H1 (cell line): ENCODE results near the gene BTAF1. TPM values are rescaled to one million over a fixed set of nuclear protein-coding genes. Genes with fewer than 3 reads are reported as not detected.

Experiments
- CTCF ChIA-PET: fragments of 300-600 bp; sonication (Branson Sonifier 250); formaldehyde crosslinking; loops from one replicate; lab custom pipeline; 2021; ENCODE audit not compliant: partially characterized antibody; lab: Charles Lee
- POLR2A ChIA-PET: fragments of 300-600 bp; sonication (Branson Sonifier 250); formaldehyde crosslinking; loops from one replicate; lab custom pipeline; 2021; ENCODE audit warnings: inconsistent platforms; ENCODE audit not compliant: partially characterized antibody; lab: Charles Lee
- DNase-seq, 2 experiments: peaks; one replicate each; pipeline versions ENCODE4 v3.0.0 to v3.0.0-alpha.2; 2010 to 2022; ENCODE audit warnings: low spot score in 2 of 2, low read depth in 1 of 2, mixed read lengths in 1 of 2
- FAIRE-seq: peaks from 2 replicates; lab custom pipeline; 2011; peaks lifted over from hg19 to GRCh38; lab: Jason Lieb, UNC
- H2AFZ ChIP-seq: 2 replicates; pipeline ENCODE4 v1.8.1; 2012; ENCODE audit warnings: low read length, inconsistent platforms
- H2AK5ac ChIP-seq: 2 replicates; pipeline ENCODE4 v1.6.1; 2013; ENCODE audit warnings: low read depth, low read length
- H2BK120ac ChIP-seq: replicated peaks from 2 replicates; pipeline ENCODE3; 2013; ENCODE audit warnings: low read depth, low read length, inconsistent platforms
- H2BK12ac ChIP-seq: 2 replicates; pipeline ENCODE4 v1.6.1; 2013; ENCODE audit warnings: low read depth, low read length
- H2BK15ac ChIP-seq: 2 replicates; pipeline ENCODE4 v1.6.1; 2013; ENCODE audit warnings: low read length
- H2BK20ac ChIP-seq: 2 replicates; pipeline ENCODE4 v1.6.1; 2013; ENCODE audit warnings: low read length
- H2BK5ac ChIP-seq: 2 replicates; pipeline ENCODE4 v1.6.1; 2013; ENCODE audit warnings: low read depth, low read length
- H3K14ac ChIP-seq: 2 replicates; pipeline ENCODE4 v1.6.1; 2013; ENCODE audit warnings: inconsistent platforms; ENCODE audit not compliant: insufficient read length
- H3K18ac ChIP-seq: 2 replicates; pipeline ENCODE4 v1.6.1; 2013; ENCODE audit warnings: low read length; ENCODE audit errors: extremely low read depth
- H3K23ac ChIP-seq: 2 replicates; pipeline ENCODE4 v1.6.1; 2013; ENCODE audit warnings: inconsistent platforms; ENCODE audit not compliant: insufficient read length
- H3K23me2 ChIP-seq: 2 replicates; pipeline ENCODE4 v1.6.1; 2013; ENCODE audit warnings: low read depth, low read length
- H3K27ac ChIP-seq: 2 replicates; pipeline ENCODE4 v1.6.1; 2011; ENCODE audit warnings: low read depth, low read length, inconsistent platforms
- H3K27me3 ChIP-seq, 4 experiments: replicated peaks in 1 of 4; 1 replicate in 1 of 4; 2 replicates in 3 of 4; pipeline versions ENCODE4 v1.6.1 to v1.8.1; 2011 to 2013; ENCODE audit warnings: low read length in 3 of 4, mild to moderate bottlenecking in 3 of 4, inconsistent platforms in 2 of 4, mixed read lengths in 2 of 4, moderate library complexity in 1 of 4; ENCODE audit not compliant: control insufficient read depth in 3 of 4, insufficient read depth in 3 of 4; ENCODE audit errors: extremely low read depth in 1 of 4
- H3K36me3 ChIP-seq, 4 experiments: 2 replicates each; pipeline versions ENCODE4 v1.6.1 to v1.8.1; 2011 to 2013; ENCODE audit warnings: mild to moderate bottlenecking in 4 of 4, low read length in 3 of 4, moderate library complexity in 2 of 4, control low read depth in 1 of 4, inconsistent platforms in 1 of 4; ENCODE audit not compliant: insufficient read depth in 4 of 4, control insufficient read depth in 2 of 4
- H3K4ac ChIP-seq: replicated peaks from 2 replicates; pipeline ENCODE3; 2013; ENCODE audit warnings: low read length, low read depth, mixed read lengths, inconsistent platforms; ENCODE audit not compliant: insufficient read length
- H3K4me1 ChIP-seq, 4 experiments: replicated peaks in 1 of 4; 1 replicate in 1 of 4; 2 replicates in 3 of 4; pipeline versions ENCODE4 v1.6.1 to v1.8.1; 2011 to 2013; ENCODE audit warnings: low read length in 3 of 4, inconsistent platforms in 2 of 4, mixed read lengths in 1 of 4; ENCODE audit not compliant: insufficient read depth in 4 of 4, control insufficient read depth in 3 of 4
- H3K4me2 ChIP-seq, 2 experiments: 2 replicates each; pipeline versions ENCODE4 v1.6.1 to v1.8.1; 2011 to 2013; ENCODE audit warnings: low read depth in 2 of 2, low read length in 2 of 2, control low read depth in 1 of 2, inconsistent platforms in 1 of 2, mild to moderate bottlenecking in 1 of 2; ENCODE audit not compliant: insufficient read depth in 1 of 2
- H3K4me3 ChIP-seq, 4 experiments: fragments of 200-600, 300-600 bp in 1 of 4; sonication (generic), shearing (Covaris generic), sonication (Bioruptor Twin) in 1 of 4; 2 replicates each; pipeline versions ENCODE4 v1.5.1 to v1.8.1; 2011 to 2016; ENCODE audit warnings: low read length in 4 of 4, low read depth in 3 of 4, control low read depth in 2 of 4, inconsistent platforms in 2 of 4, mild to moderate bottlenecking in 2 of 4, mixed read lengths in 1 of 4, moderate library complexity in 1 of 4; ENCODE audit not compliant: insufficient read depth in 2 of 4; ENCODE audit errors: extremely low read depth in 1 of 4
- H3K56ac ChIP-seq: replicated peaks from 2 replicates; pipeline ENCODE3; 2013; ENCODE audit warnings: low read depth, mild to moderate bottlenecking, mixed read lengths, low read length, inconsistent platforms; ENCODE audit not compliant: insufficient read length
- H3K79me1 ChIP-seq: 2 replicates; pipeline ENCODE4 v1.6.1; 2013; ENCODE audit warnings: low read depth, low read length, control low read depth
- H3K79me2 ChIP-seq, 2 experiments: 2 replicates each; pipeline versions ENCODE4 v1.6.1 to v1.8.1; 2012 to 2013; ENCODE audit warnings: low read length in 2 of 2, mild to moderate bottlenecking in 2 of 2, inconsistent platforms in 1 of 2; ENCODE audit not compliant: insufficient read depth in 2 of 2, control insufficient read depth in 1 of 2
- H3K9ac ChIP-seq, 4 experiments: replicated peaks in 1 of 4; 1 replicate in 1 of 4; 2 replicates in 3 of 4; pipeline versions ENCODE4 v1.6.1 to v1.8.1; 2011 to 2013; ENCODE audit warnings: low read depth in 3 of 4, low read length in 3 of 4, control low read depth in 2 of 4, mild to moderate bottlenecking in 2 of 4, moderate library complexity in 2 of 4, inconsistent platforms in 1 of 4; ENCODE audit errors: extremely low read depth in 1 of 4
- H3K9me3 ChIP-seq, 2 experiments: 2 replicates each; pipeline versions ENCODE4 v1.6.1 to v1.8.1; 2012 to 2013; ENCODE audit warnings: mild to moderate bottlenecking in 2 of 2, moderate library complexity in 2 of 2, control low read depth in 1 of 2, inconsistent platforms in 1 of 2, low read depth in 1 of 2, low read length in 1 of 2, mixed read lengths in 1 of 2; ENCODE audit not compliant: insufficient read depth in 2 of 2
- H4K20me1 ChIP-seq, 2 experiments: replicated peaks in 1 of 2; 2 replicates each; pipeline versions ENCODE3 to v1.8.1; 2011 to 2013; ENCODE audit warnings: inconsistent platforms in 2 of 2, low read length in 2 of 2, mild to moderate bottlenecking in 1 of 2; ENCODE audit not compliant: insufficient read depth in 2 of 2, control insufficient read depth in 1 of 2
- H4K5ac ChIP-seq: 2 replicates; pipeline ENCODE4 v1.6.1; 2013; ENCODE audit warnings: low read length, low read depth, mixed read lengths, inconsistent platforms; ENCODE audit not compliant: insufficient read length
- H4K8ac ChIP-seq: 2 replicates; pipeline ENCODE4 v1.8.0; 2013; ENCODE audit warnings: mild to moderate bottlenecking, moderate library complexity, low read length, inconsistent platforms; ENCODE audit not compliant: insufficient read depth; ENCODE audit errors: extremely low read depth
- H4K91ac ChIP-seq: replicated peaks from 2 replicates; pipeline ENCODE3; 2013; ENCODE audit warnings: low read length, mixed read lengths, inconsistent platforms; ENCODE audit not compliant: insufficient read length
- ASH2L ChIP-seq: fragments of 200-600, 300-600 bp; sonication (generic); IDR thresholded peaks from one replicate; pipeline ENCODE4 v1.7.1; 2017; ENCODE audit warnings: low read length
- CEBPB ChIP-seq: IDR thresholded peaks from 2 replicates; pipeline ENCODE4 v1.6.1; 2012; ENCODE audit warnings: low read depth, low read length
- GTF2F1 ChIP-seq: IDR thresholded peaks from 2 replicates; pipeline ENCODE4 v1.6.1; 2012; ENCODE audit warnings: low read depth, low read length, improper control_type of control experiment, borderline replicate concordance
- HDAC6 ChIP-seq: IDR thresholded peaks from one replicate; pipeline ENCODE4 v1.7.1; 2012; ENCODE audit warnings: low read depth, mild to moderate bottlenecking, inconsistent platforms, low read length, moderate library complexity
- MAFK ChIP-seq: IDR thresholded peaks from 2 replicates; pipeline ENCODE4 v1.6.1; 2012; ENCODE audit warnings: low read depth, mild to moderate bottlenecking, improper control_type of control experiment, low read length
- NANOG ChIP-seq: IDR thresholded peaks from 2 replicates; pipeline ENCODE4 v1.6.1; 2011; ENCODE audit warnings: low read length, low read depth, mild to moderate bottlenecking, inconsistent platforms; ENCODE audit not compliant: insufficient read depth, poor library complexity, severe bottlenecking
- PHF8 ChIP-seq: fragments of 200-600 bp; sonication (generic); conservative IDR thresholded peaks from 2 replicates; pipeline ENCODE4 v1.7.1; 2012; ENCODE audit warnings: low read depth, mild to moderate bottlenecking, inconsistent platforms, low read length, moderate library complexity
- POLR2AphosphoS5 ChIP-seq: IDR thresholded peaks from 2 replicates; pipeline ENCODE4 v1.6.1; 2011; ENCODE audit warnings: low read depth, low read length
- RAD21 ChIP-seq, 2 experiments: IDR thresholded peaks in 1 of 2; conservative IDR thresholded peaks in 1 of 2; 2 replicates each; pipeline ENCODE4 v1.6.1; 2011; ENCODE audit warnings: low read depth in 2 of 2, low read length in 2 of 2, improper control_type of control experiment in 1 of 2, inconsistent platforms in 1 of 2, mild to moderate bottlenecking in 1 of 2, moderate library complexity in 1 of 2
- RXRA ChIP-seq: IDR thresholded peaks from 2 replicates; pipeline ENCODE4 v1.6.1; 2011; ENCODE audit warnings: low read depth, mild to moderate bottlenecking, low read length, moderate library complexity; ENCODE audit not compliant: insufficient read depth
- SIN3A ChIP-seq, 2 experiments: IDR thresholded peaks in 1 of 2; conservative IDR thresholded peaks in 1 of 2; 2 replicates each; pipeline ENCODE4 v1.6.1; 2011 to 2012; ENCODE audit warnings: low read length in 2 of 2, improper control_type of control experiment in 1 of 2, low read depth in 1 of 2, mild to moderate bottlenecking in 1 of 2
- SIRT6 ChIP-seq: IDR thresholded peaks from one replicate; pipeline ENCODE4 v1.7.1; 2012; ENCODE audit warnings: low read length, inconsistent platforms
- SIX5 ChIP-seq: IDR thresholded peaks from 2 replicates; pipeline ENCODE4 v1.6.1; 2011; ENCODE audit warnings: mild to moderate bottlenecking, low read depth, low read length
- SRF ChIP-seq: IDR thresholded peaks from 2 replicates; pipeline ENCODE4 v1.6.1; 2011; ENCODE audit warnings: mild to moderate bottlenecking, low read depth, low read length, moderate library complexity
- WGBS, 2 experiments: shearing (Covaris generic) in 1 of 2; methylation state at CpG; one replicate each; pipeline versions ENCODE4 v1.1.6 to v1.1.7; 2013 to 2015; ENCODE audit warnings: low lambda C conversion rate in 2 of 2, mixed read lengths in 2 of 2, inconsistent platforms in 1 of 2, low coverage in 1 of 2, missing lambda C conversion rate in 1 of 2; ENCODE audit not compliant: insufficient replicate concordance in 2 of 2, insufficient coverage in 1 of 2, insufficient read length in 1 of 2; ENCODE audit errors: extremely low coverage in 1 of 2, missing lambda C conversion rate in 1 of 2; 5-methylcytosine and 5-hydroxymethylcytosine counted together
- polyA plus RNA-seq, 7 experiments: library from polyadenylated mRNA; depleted of rRNA in 3 of 7; stranded (reverse) in 5 of 7; unstranded in 2 of 7; fragments of >200 nt in 5 of 7; fragments of 200-250 nt in 2 of 7; gene quantifications; 1 replicate in 5 of 7; 2 replicates in 1 of 7; 4 replicates in 1 of 7; pipeline versions ENCODE4 v1.2.1 to v1.2.3, GENCODE V29; 2011 to 2013; ENCODE audit warnings: missing spikeins in 2 of 7, mixed read lengths in 2 of 7
- total RNA-seq: library from RNA; stranded (reverse); fragmentation: NEBNext Ultra II Directional; extraction: Animal tissue kit (Norgen Biotek cat#: 25700); gene quantifications from 2 replicates; pipeline ENCODE4 v1.2.1, GENCODE V29; 2021

The BTAF1 gene
- total and polyA plus RNA-seq, 2 of the 8 experiments (the other 6 are each of a cell fraction or from before 2014, with no cell fraction given), result 24.5 to 39.1 TPM

GRCh38 chr10:91978585-91978984, 55.0 kb downstream of the BTAF1 start:
- Histone ChIP-seq H3K27ac (no peak overlapping the region), H3K4me3 (no peak overlapping the region), H4K91ac (no peak overlapping the region), H2BK20ac (no peak overlapping the region), H3K56ac (no peak overlapping the region), H3K4me1 (no peaks in the 10 kb centered on the region), H4K5ac (no peak overlapping the region), H3K23ac (no peak overlapping the region), H3K9ac (no peak overlapping the region), H3K36me3 (peaks cover 4 to 41% (median 19%) of the 10 kb centered on the region in 4 experiments; a peak in 7 of 8 replicates), H4K20me1 (no peaks in the 10 kb centered on the region), H3K9me3 (no peaks in the 10 kb centered on the region), H2BK15ac (no peak overlapping the region), H3K79me1 (peaks cover 5% of the 10 kb centered on the region; the same call in 1 of the 2 replicates), H3K27me3 (no peaks in the 10 kb centered on the region), H2BK12ac (no peak overlapping the region), H3K79me2 (no peaks in the 10 kb centered on the region), H2BK5ac (no peak overlapping the region), H2BK120ac (no peak overlapping the region), H2AFZ (no peak overlapping the region), H3K4me2 (no peak overlapping the region), H2AK5ac (no peak overlapping the region), H3K23me2 (no peaks in the 10 kb centered on the region; the same call in 1 of the 2 replicates), H3K4ac (no peak overlapping the region), H3K14ac (no peak overlapping the region), H3K18ac (no peak overlapping the region), H4K8ac (no peak overlapping the region)
- DNase-seq (no peak), FAIRE-seq (no peak)
- ChIA-PET CTCF (interaction anchor here (0.6 kb wide), 1 partner anchor 74 kb away, joined by 3 read pairs; no protein-coding TSS in a partner anchor), POLR2A (interaction anchor here (1.2 to 1.6 kb wide), 2 partner anchors 8 to 144 kb away, joined by 4 read pairs; no protein-coding TSS in a partner anchor)
- 100% methylated on average over 1 of the region's 1 CpG; no CpG with 5 or more reads in 1 of the 2 experiments for WGBS, 2 experiments
- TF ChIP-seq POLR2AphosphoS5, result no peak
- no peak for TF ChIP-seq CEBPB
- TF ChIP-seq SRF, result no peak
- TF ChIP-seq MAFK, result no peak
- no peak for TF ChIP-seq NANOG
- no peak for TF ChIP-seq PHF8
- TF ChIP-seq SIRT6, result no peak
- no peak for TF ChIP-seq RAD21 (IDR thresholded peaks at IDR 0.05 in 1 of 2, conservative IDR thresholded peaks at IDR 0.05 in 1 of 2; ENCODE audit: low read depth in 2 of 2, low read length in 2 of 2)
- no peak for TF ChIP-seq HDAC6
- no peak for TF ChIP-seq ASH2L
- no peak for TF ChIP-seq GTF2F1
- TF ChIP-seq RXRA, result no peak
- no peak for TF ChIP-seq SIN3A (conservative IDR thresholded peaks at IDR 0.05 in 1 of 2, IDR thresholded peaks at IDR 0.05 in 1 of 2; ENCODE audit: low read depth in 1 of 2, low read length in 2 of 2)
- no peak for TF ChIP-seq SIX5
